WTC11 (cell line): ENCODE measurements around the gene ERP29. TPM values are rescaled to one million over a fixed set of nuclear protein-coding genes. Genes with fewer than 3 reads are reported as not detected.

Experiments
- ATAC-seq: fragments of 200-7000 bp; cut with Tn5 transposase; 2 replicates; pipeline ENCODE4 v1.10.0; 2021; ENCODE audit warnings: mild to moderate bottlenecking, moderate library complexity
- CTCF ChIA-PET: fragments of 300-600 bp; sonication (Branson Sonifier 250); formaldehyde crosslinking; loops from one replicate; lab custom pipeline; 2021; ENCODE audit warnings: antibody characterized with exemption; lab: Charles Lee
- POLR2A ChIA-PET: fragments of 350-600 bp; sonication (Branson Sonifier 250); formaldehyde crosslinking; loops from one replicate; lab custom pipeline; 2021; ENCODE audit warnings: antibody characterized with exemption; lab: Charles Lee
- DNase-seq: peaks from one replicate; pipeline ENCODE4 v3.0.0; 2021; ENCODE audit warnings: low spot score
- H3K27ac Mint-ChIP-seq: 2 replicates; pipeline ENCODE4 v1.8.0; 2021; ENCODE audit warnings: mixed read lengths
- H3K27me3 Mint-ChIP-seq: 2 replicates; pipeline ENCODE4 v1.8.0; 2021; ENCODE audit warnings: low read depth, mild to moderate bottlenecking, moderate library complexity, mixed read lengths
- H3K36me3 Mint-ChIP-seq: 2 replicates; pipeline ENCODE4 v1.8.0; 2021; ENCODE audit warnings: mixed read lengths
- H3K4me1 Mint-ChIP-seq: 2 replicates; pipeline ENCODE4 v1.8.0; 2022; ENCODE audit warnings: mixed read lengths
- H3K4me3 Mint-ChIP-seq: 2 replicates; pipeline ENCODE4 v1.8.0; 2021; ENCODE audit warnings: mild to moderate bottlenecking, moderate library complexity, mixed read lengths
- H3K9me3 Mint-ChIP-seq: 2 replicates; pipeline ENCODE4 v1.8.0; 2021; ENCODE audit warnings: mixed read lengths
- ATF1 ChIP-seq: sonication (generic); formaldehyde crosslinking; IDR thresholded peaks from 2 replicates; pipeline ENCODE4 v1.8.1; 2023; ENCODE audit warnings: mild to moderate bottlenecking, moderate library complexity, missing genetic modification reagents
- CREM ChIP-seq: sonication (generic); formaldehyde crosslinking; IDR thresholded peaks from 2 replicates; pipeline ENCODE4 v1.8.1; 2022; ENCODE audit warnings: mild to moderate bottlenecking, missing genetic modification reagents, moderate library complexity
- E2F4 ChIP-seq: sonication (generic); formaldehyde crosslinking; IDR thresholded peaks from 2 replicates; pipeline ENCODE4 v1.8.1; 2022; ENCODE audit warnings: low read depth, mild to moderate bottlenecking, moderate library complexity, missing genetic modification reagents, borderline replicate concordance
- ELF4 ChIP-seq: sonication (generic); formaldehyde crosslinking; IDR thresholded peaks from 2 replicates; pipeline ENCODE4 v1.8.1; 2022; ENCODE audit warnings: low read depth, mild to moderate bottlenecking, moderate library complexity, missing genetic modification reagents
- GABPB1 ChIP-seq: sonication (generic); formaldehyde crosslinking; IDR thresholded peaks from 2 replicates; pipeline ENCODE4 v1.8.1; 2023; ENCODE audit warnings: mild to moderate bottlenecking, missing genetic modification reagents
- HMGA2 ChIP-seq: fragments of 250-450 bp; sonication (Bioruptor Pico); IDR thresholded peaks from 2 replicates; pipeline ENCODE4 v1.4.0; 2021; ENCODE audit warnings: mild to moderate bottlenecking, moderate library complexity
- NFE2L1 ChIP-seq: sonication (generic); formaldehyde crosslinking; IDR thresholded peaks from 2 replicates; pipeline ENCODE4 v1.8.1; 2023; ENCODE audit warnings: missing genetic modification reagents
- NR2C2 ChIP-seq: sonication (generic); formaldehyde crosslinking; IDR thresholded peaks from 2 replicates; pipeline ENCODE4 v1.8.0; 2022; ENCODE audit warnings: mild to moderate bottlenecking, missing genetic modification reagents
- RORB ChIP-seq: fragments of 250-450 bp; sonication (Bioruptor Pico); IDR thresholded peaks from 2 replicates; pipeline ENCODE4 v1.9.0; 2021; ENCODE audit warnings: mild to moderate bottlenecking
- SMAD3 ChIP-seq: sonication (generic); formaldehyde crosslinking; IDR thresholded peaks from 2 replicates; pipeline ENCODE4 v1.8.0; 2022; ENCODE audit warnings: missing genetic modification reagents, mild to moderate bottlenecking, borderline replicate concordance
- SP1 ChIP-seq: sonication (generic); formaldehyde crosslinking; conservative IDR thresholded peaks from 2 replicates; pipeline ENCODE4 v1.8.1; 2022; ENCODE audit warnings: missing genetic modification reagents
- TCF7 ChIP-seq: sonication (generic); formaldehyde crosslinking; IDR thresholded peaks from 2 replicates; pipeline ENCODE4 v1.8.0; 2022; ENCODE audit warnings: mild to moderate bottlenecking, low read depth, missing genetic modification reagents, moderate library complexity
- ZNF396 ChIP-seq: fragments of 250-450 bp; sonication (Bioruptor Pico); IDR thresholded peaks from 2 replicates; pipeline ENCODE4 v1.8.0; 2021; ENCODE audit warnings: mild to moderate bottlenecking, moderate library complexity, borderline replicate concordance
- ZNF532 ChIP-seq: fragments of 250-450 bp; sonication (Bioruptor Pico); IDR thresholded peaks from 2 replicates; pipeline ENCODE4 v1.9.0; 2021; ENCODE audit warnings: mild to moderate bottlenecking, borderline replicate concordance
- total RNA-seq: library from RNA; stranded (reverse); gene quantifications from 3 replicates; pipeline ENCODE4 v1.2.3, GENCODE V29; 2021
- TF ChIP-seq, protein P1 (sequence below): sonication (generic); formaldehyde crosslinking; IDR thresholded peaks from 2 replicates; pipeline ENCODE4 v1.8.1; 2023; ENCODE audit warnings: mild to moderate bottlenecking, missing genetic modification reagents
- TF ChIP-seq, protein P2 (sequence below): sonication (generic); formaldehyde crosslinking; IDR thresholded peaks from 2 replicates; pipeline ENCODE4 v1.8.1; 2022; ENCODE audit warnings: missing genetic modification reagents, borderline replicate concordance
- TF ChIP-seq, protein P3 (sequence below): sonication (generic); formaldehyde crosslinking; IDR thresholded peaks from 2 replicates; pipeline ENCODE4 v1.8.1; 2022; ENCODE audit warnings: low read depth, missing genetic modification reagents, borderline replicate concordance
- TF ChIP-seq, protein P4 (sequence below): sonication (generic); formaldehyde crosslinking; IDR thresholded peaks from 2 replicates; pipeline ENCODE4 v1.8.1; 2023; ENCODE audit warnings: mild to moderate bottlenecking, missing genetic modification reagents, moderate library complexity

Gene ERP29
- total RNA-seq, 1 experiment from 2014 or later, result 162 TPM

DNA sequence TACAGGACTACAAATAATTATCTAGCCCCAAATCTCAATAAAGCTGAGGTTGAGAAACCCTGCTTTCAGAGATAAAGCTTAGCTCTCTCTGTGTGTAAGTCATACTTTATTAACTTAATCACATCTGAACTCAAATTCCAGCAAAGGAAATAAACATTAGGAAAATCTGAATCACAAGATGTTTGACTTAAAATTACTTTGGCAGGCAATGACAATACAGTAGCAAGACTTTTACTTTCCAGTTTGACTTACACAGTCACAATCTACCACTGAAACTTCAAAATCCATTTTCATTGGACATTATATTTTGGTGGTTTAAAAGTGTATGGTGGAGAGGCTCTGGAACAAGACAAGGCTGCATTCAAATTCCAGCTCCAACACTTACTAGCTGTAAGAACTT, 11.7 kb upstream of the ERP29 start (continued):
- TF ChIP-seq NR2C2 (CRISPR knock-in tag), result no peak
- no peak for TF ChIP-seq GABPB1 (CRISPR knock-in tag)
- no peak for TF ChIP-seq SP1 (CRISPR knock-in tag)
- TF ChIP-seq NFE2L1 (CRISPR knock-in tag), result no peak

DNA sequence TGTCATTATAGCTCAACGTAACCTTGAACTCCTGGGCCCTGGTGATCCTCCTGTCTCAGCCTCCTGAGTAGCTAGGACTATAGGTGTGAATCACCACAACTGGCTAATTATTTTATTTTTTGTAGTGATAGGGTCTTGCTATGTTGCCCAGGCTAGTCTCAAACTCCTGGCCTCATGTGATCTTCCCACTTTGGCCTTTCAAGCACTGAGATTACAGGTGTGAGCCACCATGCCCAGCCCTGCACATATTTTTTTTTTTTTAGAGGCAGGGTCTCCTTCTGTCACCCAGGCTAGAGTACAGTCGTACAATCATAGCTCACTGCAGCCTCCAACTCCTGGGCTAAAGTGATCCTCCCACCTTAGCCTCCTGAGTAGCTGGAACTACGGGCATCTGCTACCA, 9.2 kb upstream of the ERP29 start:
- H3K4me3 Mint-ChIP-seq, result no peak overlapping the region
- peaks cover 15% of the 10 kb centered on the region for H3K4me1 Mint-ChIP-seq
- no peaks in the 10 kb centered on the region for H3K27me3 Mint-ChIP-seq
- POLR2A ChIA-PET, result interaction anchor here (0.7 kb wide), 1 partner anchor 118 kb away, joined by 3 read pairs; no protein-coding TSS in a partner anchor
- no peak for DNase-seq
- CTCF ChIA-PET, result no interaction called here
- H3K9me3 Mint-ChIP-seq, result no peaks in the 10 kb centered on the region; the same call in 1 of the 2 replicates
- peaks cover 6% of the 10 kb centered on the region; the same call in 1 of the 2 replicates for H3K36me3 Mint-ChIP-seq
- H3K27ac Mint-ChIP-seq, result no peak overlapping the region
- no peak for TF ChIP-seq SMAD3
- no peak for TF ChIP-seq ZNF396 (CRISPR knock-in tag)
- TF ChIP-seq, protein P1, sequence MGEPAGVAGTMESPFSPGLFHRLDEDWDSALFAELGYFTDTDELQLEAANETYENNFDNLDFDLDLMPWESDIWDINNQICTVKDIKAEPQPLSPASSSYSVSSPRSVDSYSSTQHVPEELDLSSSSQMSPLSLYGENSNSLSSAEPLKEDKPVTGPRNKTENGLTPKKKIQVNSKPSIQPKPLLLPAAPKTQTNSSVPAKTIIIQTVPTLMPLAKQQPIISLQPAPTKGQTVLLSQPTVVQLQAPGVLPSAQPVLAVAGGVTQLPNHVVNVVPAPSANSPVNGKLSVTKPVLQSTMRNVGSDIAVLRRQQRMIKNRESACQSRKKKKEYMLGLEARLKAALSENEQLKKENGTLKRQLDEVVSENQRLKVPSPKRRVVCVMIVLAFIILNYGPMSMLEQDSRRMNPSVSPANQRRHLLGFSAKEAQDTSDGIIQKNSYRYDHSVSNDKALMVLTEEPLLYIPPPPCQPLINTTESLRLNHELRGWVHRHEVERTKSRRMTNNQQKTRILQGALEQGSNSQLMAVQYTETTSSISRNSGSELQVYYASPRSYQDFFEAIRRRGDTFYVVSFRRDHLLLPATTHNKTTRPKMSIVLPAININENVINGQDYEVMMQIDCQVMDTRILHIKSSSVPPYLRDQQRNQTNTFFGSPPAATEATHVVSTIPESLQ (CRISPR knock-in tag), result no peak
- TF ChIP-seq HMGA2 (CRISPR knock-in tag), result no peak
- TF ChIP-seq, protein P2, sequence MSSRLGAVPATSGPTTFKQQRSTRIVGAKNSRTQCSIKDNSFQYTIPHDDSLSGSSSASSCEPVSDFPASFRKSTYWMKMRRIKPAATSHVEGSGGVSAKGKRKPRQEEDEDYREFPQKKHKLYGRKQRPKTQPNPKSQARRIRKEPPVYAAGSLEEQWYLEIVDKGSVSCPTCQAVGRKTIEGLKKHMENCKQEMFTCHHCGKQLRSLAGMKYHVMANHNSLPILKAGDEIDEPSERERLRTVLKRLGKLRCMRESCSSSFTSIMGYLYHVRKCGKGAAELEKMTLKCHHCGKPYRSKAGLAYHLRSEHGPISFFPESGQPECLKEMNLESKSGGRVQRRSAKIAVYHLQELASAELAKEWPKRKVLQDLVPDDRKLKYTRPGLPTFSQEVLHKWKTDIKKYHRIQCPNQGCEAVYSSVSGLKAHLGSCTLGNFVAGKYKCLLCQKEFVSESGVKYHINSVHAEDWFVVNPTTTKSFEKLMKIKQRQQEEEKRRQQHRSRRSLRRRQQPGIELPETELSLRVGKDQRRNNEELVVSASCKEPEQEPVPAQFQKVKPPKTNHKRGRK (CRISPR knock-in tag), result no peak
- no peak for TF ChIP-seq ELF4 (CRISPR knock-in tag)
- ATAC-seq, result no peak

DNA sequence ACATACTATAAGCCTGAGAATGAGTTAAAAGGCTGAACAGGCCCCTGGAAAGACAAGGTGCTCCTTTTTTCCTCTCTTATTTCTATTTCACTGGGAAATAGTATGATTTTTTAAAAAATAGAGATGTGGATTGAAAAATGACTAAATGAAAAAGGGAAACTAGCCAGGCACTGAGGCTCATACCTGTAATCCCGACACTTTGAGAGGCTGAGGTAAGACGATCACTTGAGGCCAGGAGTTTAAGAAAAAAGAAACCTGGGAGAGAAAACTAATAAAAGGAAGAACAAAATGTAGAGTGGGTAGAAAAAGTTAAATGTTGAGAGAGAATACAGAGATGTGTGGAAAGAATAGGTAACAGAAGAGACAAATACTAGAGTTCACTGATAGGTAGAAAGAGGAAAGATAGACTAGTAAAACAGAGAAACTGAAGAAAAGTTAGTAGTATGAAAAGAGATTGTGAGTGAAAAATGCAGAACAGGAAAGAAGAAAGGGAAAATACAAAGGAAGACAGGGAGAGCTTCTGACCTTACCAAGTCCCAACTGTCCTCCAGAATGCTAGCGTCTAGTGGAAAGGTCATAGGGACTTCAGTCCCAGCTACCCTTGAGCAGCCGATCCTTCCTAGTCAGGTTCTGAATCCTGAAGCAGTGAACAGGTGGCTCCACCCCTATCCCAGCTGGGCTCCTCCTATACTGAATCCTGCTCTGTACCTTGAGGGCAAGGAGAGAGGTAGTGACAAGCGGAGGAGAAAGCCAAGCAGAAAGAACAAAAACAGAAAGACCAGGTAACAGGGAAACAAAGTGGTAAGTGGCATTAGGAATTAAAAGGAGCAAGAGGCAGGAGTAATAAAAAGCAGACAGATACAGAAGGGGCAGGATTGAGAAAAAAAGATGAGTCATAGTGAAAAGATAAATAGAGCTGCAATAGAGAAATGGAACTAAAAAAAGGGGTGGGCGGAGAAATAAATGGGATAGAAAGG, 7.5 kb upstream of the ERP29 start:
- DNase-seq, result peak; percentile 72
- CTCF ChIA-PET, result interaction anchor here (1.1 kb wide), 1 partner anchor 9 kb away, joined by 4 read pairs; no protein-coding TSS in a partner anchor

More for the DNA sequence above, 7.5 kb upstream of the ERP29 start:
- peak; percentile 100 for ATAC-seq
- POLR2A ChIA-PET, result interaction anchor here (0.5 kb wide), 1 partner anchor 57 kb away, joined by 3 read pairs; no protein-coding TSS in a partner anchor
- H3K9me3 Mint-ChIP-seq, result no peaks in the 10 kb centered on the region; the same call in 1 of the 2 replicates
- no peaks in the 10 kb centered on the region for H3K27me3 Mint-ChIP-seq
- H3K36me3 Mint-ChIP-seq, result peaks cover 6% of the 10 kb centered on the region; the same call in 1 of the 2 replicates
- H3K4me1 Mint-ChIP-seq, result peaks cover 15% of the 10 kb centered on the region
- TF ChIP-seq, protein P3, sequence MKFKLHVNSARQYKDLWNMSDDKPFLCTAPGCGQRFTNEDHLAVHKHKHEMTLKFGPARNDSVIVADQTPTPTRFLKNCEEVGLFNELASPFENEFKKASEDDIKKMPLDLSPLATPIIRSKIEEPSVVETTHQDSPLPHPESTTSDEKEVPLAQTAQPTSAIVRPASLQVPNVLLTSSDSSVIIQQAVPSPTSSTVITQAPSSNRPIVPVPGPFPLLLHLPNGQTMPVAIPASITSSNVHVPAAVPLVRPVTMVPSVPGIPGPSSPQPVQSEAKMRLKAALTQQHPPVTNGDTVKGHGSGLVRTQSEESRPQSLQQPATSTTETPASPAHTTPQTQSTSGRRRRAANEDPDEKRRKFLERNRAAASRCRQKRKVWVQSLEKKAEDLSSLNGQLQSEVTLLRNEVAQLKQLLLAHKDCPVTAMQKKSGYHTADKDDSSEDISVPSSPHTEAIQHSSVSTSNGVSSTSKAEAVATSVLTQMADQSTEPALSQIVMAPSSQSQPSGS (CRISPR knock-in tag), result no peak
- no peak for TF ChIP-seq E2F4 (CRISPR knock-in tag)
- no peak for TF ChIP-seq ZNF532
- TF ChIP-seq NFE2L1 (CRISPR knock-in tag), result no peak
- TF ChIP-seq TCF7 (CRISPR knock-in tag), result no peak
- TF ChIP-seq ZNF396 (CRISPR knock-in tag), result no peak
- TF ChIP-seq CREM, result no peak
- no peak for TF ChIP-seq ATF1
- TF ChIP-seq, protein P4, sequence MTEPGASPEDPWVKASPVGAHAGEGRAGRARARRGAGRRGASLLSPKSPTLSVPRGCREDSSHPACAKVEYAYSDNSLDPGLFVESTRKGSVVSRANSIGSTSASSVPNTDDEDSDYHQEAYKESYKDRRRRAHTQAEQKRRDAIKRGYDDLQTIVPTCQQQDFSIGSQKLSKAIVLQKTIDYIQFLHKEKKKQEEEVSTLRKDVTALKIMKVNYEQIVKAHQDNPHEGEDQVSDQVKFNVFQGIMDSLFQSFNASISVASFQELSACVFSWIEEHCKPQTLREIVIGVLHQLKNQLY (CRISPR knock-in tag), result no peak
- no peak for TF ChIP-seq RORB (CRISPR knock-in tag)
- TF ChIP-seq ELF4 (CRISPR knock-in tag), result no peak
- H3K4me3 Mint-ChIP-seq, result peak overlapping the region; percentile 13
- peak overlapping the region; percentile 81 for H3K27ac Mint-ChIP-seq
